ENCODE results near the gene TNFRSF18.
A peak's percentile ranks its signal among the peaks of the same experiment; 100 is the strongest.

Gene TNFRSF18

DNA sequence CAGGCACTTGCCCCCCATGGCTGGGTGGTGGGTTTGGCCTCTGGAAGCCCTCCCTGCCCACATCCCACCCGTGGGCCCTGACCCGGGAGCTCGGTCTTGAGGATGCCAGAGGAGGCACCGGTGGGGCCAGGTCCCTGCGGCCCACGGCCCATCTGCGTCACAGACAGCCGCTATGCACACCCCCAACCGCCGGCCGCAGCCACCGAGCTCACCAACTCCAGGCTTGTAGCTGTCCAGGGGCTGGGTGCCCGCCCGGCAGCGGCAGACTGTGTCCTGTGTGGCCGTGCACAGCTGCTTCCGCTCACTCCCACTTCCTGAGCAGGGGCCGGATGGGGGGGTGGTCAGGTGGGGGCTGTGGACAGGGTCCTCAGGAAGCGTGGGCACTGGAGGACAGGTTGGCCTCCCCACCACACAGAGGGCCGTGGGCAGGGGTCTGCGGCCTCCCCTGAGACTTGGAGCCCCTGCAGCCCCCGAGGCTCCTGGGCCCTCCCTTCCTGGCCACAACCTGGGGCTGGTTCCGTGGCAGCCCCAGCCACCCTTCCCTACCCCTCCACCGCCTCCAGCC, 6.5 kb upstream of the TNFRSF18 start:
- Histone ChIP-seq H3K4me2 (ENCODE audit: low read length) (no peak overlapping the region), H2BK12ac (ENCODE audit: low read length) (no peak overlapping the region), H3K18ac (ENCODE audit: low read length) (no peak overlapping the region), H3K4ac (ENCODE audit: low read depth, low read length) (no peak overlapping the region), H2AFZ (ENCODE audit: insufficient read depth, low read length, poor library complexity) (no peak overlapping the region), H2BK5ac (ENCODE audit: low read depth, low read length, poor library complexity) (no peak overlapping the region), H3K4me1 (ENCODE audit: control insufficient read depth in 1 of 2, insufficient read depth in 2 of 2, low read length in 2 of 2) (no peaks in the 10 kb centered on the region), H3K36me3 (ENCODE audit: control insufficient read depth in 1 of 2, insufficient read depth in 2 of 2, low read length in 2 of 2) (peaks cover 21 to 25% of the 10 kb centered on the region in 2 experiments), H3K4me3 (ENCODE audit: low read depth, low read length) (no peak overlapping the region), H2AK5ac (ENCODE audit: low read length) (no peak overlapping the region), H4K12ac (ENCODE audit: low read depth, low read length) (no peak overlapping the region), H4K8ac (ENCODE audit: low read depth, low read length) (no peak overlapping the region), H3K9me3 (ENCODE audit: insufficient read depth, low read depth, low read length) (peaks cover 7% of the 10 kb centered on the region), H3K27ac (ENCODE audit: low read depth, low read length) (no peak overlapping the region), H3K79me2 (ENCODE audit: control insufficient read depth, insufficient read depth, low read length, poor library complexity) (no peaks in the 10 kb centered on the region), H4K91ac (ENCODE audit: low read depth, low read length) (no peak overlapping the region), H3K9ac (ENCODE audit: low read length) (no peak overlapping the region), H3K79me1 (ENCODE audit: low read length) (no peaks in the 10 kb centered on the region), H3K23ac (ENCODE audit: low read length) (no peak overlapping the region), H2BK120ac (ENCODE audit: insufficient read depth, low read length, poor library complexity) (no peak overlapping the region), H3K14ac (ENCODE audit: low read length) (no peak overlapping the region), H3K27me3 (ENCODE audit: insufficient read depth, low read length) (no peaks in the 10 kb centered on the region)
- whole genome bisulfite sequencing (ENCODE audit: extremely low coverage, insufficient coverage, insufficient read length): no CpG with 5 or more reads among the region's 24 CpGs
- peak in 1 of 2 donors; percentile 20 for DNase-seq

GRCh38 chr1:1211541-1212441, 5.4 kb upstream of the TNFRSF18 start:
- no peak for DNase-seq
- Histone ChIP-seq H2BK12ac (ENCODE audit: low read length) (no peak overlapping the region), H3K4me2 (ENCODE audit: low read length) (no peak overlapping the region), H3K4ac (ENCODE audit: low read depth, low read length) (no peak overlapping the region), H3K9ac (ENCODE audit: low read length) (no peak overlapping the region), H3K36me3 (ENCODE audit: control insufficient read depth in 1 of 2, insufficient read depth in 2 of 2, low read length in 2 of 2) (peaks cover 10 to 14% of the 10 kb centered on the region in 2 experiments), H2AK5ac (ENCODE audit: low read length) (no peak overlapping the region), H3K9me3 (ENCODE audit: insufficient read depth, low read depth, low read length) (peaks cover 7% of the 10 kb centered on the region), H3K18ac (ENCODE audit: low read length) (no peak overlapping the region), H3K27me3 (ENCODE audit: insufficient read depth, low read length) (no peaks in the 10 kb centered on the region), H3K4me3 (ENCODE audit: low read depth, low read length) (no peak overlapping the region), H4K12ac (ENCODE audit: low read depth, low read length) (no peak overlapping the region), H2BK120ac (ENCODE audit: insufficient read depth, low read length, poor library complexity) (no peak overlapping the region), H4K91ac (ENCODE audit: low read depth, low read length) (no peak overlapping the region), H3K4me1 (ENCODE audit: control insufficient read depth in 1 of 2, insufficient read depth in 2 of 2, low read length in 2 of 2) (no peaks in the 10 kb centered on the region), H3K27ac (ENCODE audit: low read depth, low read length) (no peak overlapping the region), H3K14ac (ENCODE audit: low read length) (no peak overlapping the region), H3K79me2 (ENCODE audit: control insufficient read depth, insufficient read depth, low read length, poor library complexity) (no peaks in the 10 kb centered on the region), H3K23ac (ENCODE audit: low read length) (no peak overlapping the region), H2AFZ (ENCODE audit: insufficient read depth, low read length, poor library complexity) (no peak overlapping the region), H2BK5ac (ENCODE audit: low read depth, low read length, poor library complexity) (no peak overlapping the region), H4K8ac (ENCODE audit: low read depth, low read length) (no peak overlapping the region), H3K79me1 (ENCODE audit: low read length) (no peaks in the 10 kb centered on the region)
- WGBS (ENCODE audit: extremely low coverage, insufficient coverage, insufficient read length): no CpG with 5 or more reads among the region's 28 CpGs

DNA sequence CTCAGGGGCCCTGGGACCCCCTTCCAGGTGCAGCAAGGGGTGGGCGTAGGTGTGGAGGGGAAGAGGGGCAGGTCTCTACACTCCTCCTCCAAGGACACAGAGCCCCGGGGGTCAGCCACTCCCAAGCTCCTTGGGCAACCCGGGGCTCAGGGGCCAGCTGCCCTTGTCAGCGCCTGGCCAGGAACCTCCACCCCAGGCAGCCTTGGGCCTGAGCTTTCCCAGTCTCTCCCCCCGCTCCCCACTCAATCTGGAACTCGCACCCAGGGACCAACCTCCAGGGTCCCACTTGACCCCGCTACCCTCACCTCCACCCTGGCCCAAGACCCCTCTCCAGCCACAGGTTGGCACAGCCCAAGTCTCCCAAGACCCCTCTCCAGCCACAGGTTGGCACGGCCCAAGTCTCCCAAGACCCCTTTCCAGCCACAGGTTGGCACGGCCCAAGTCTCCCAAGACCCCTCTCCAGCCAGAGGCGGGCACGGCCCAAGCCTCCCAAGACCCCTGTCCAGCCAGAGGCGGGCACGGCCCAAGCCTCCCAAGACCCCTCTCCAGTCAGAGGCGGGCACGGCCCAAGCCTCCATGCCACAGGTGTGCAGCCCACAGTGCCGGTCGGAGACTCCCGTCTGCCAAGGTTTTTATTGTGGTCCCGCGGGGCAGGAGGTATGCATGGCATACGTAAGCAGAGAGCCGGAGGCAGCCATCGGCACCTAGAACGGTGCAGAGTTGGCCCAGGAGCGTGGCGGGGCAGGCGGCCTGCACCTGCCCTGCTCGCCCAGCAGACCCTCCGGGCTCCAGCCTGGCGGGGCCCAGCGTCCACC, 4.5 kb upstream of the TNFRSF18 start:
- Histone ChIP-seq H3K4me1 (ENCODE audit: control insufficient read depth in 1 of 2, insufficient read depth in 2 of 2, low read length in 2 of 2) (no peaks in the 10 kb centered on the region), H3K27me3 (ENCODE audit: insufficient read depth, low read length) (peaks cover 4% of the 10 kb centered on the region), H3K9me3 (ENCODE audit: insufficient read depth, low read depth, low read length) (peaks cover 7% of the 10 kb centered on the region), H2BK120ac (ENCODE audit: insufficient read depth, low read length, poor library complexity) (no peak overlapping the region), H2BK12ac (ENCODE audit: low read length) (no peak overlapping the region), H3K23ac (ENCODE audit: low read length) (no peak overlapping the region), H2BK5ac (ENCODE audit: low read depth, low read length, poor library complexity) (no peak overlapping the region), H3K4me3 (ENCODE audit: low read depth, low read length) (no peak overlapping the region), H2AFZ (ENCODE audit: insufficient read depth, low read length, poor library complexity) (no peak overlapping the region), H3K14ac (ENCODE audit: low read length) (no peak overlapping the region), H4K8ac (ENCODE audit: low read depth, low read length) (no peak overlapping the region), H3K27ac (ENCODE audit: low read depth, low read length) (no peak overlapping the region), H3K4me2 (ENCODE audit: low read length) (no peak overlapping the region), H2AK5ac (ENCODE audit: low read length) (no peak overlapping the region), H4K91ac (ENCODE audit: low read depth, low read length) (no peak overlapping the region), H3K18ac (ENCODE audit: low read length) (no peak overlapping the region), H3K79me1 (ENCODE audit: low read length) (no peaks in the 10 kb centered on the region), H4K12ac (ENCODE audit: low read depth, low read length) (no peak overlapping the region), H3K36me3 (ENCODE audit: control insufficient read depth in 1 of 2, insufficient read depth in 2 of 2, low read length in 2 of 2) (peaks cover 2 to 6% of the 10 kb centered on the region in 2 experiments), H3K9ac (ENCODE audit: low read length) (no peak overlapping the region), H3K4ac (ENCODE audit: low read depth, low read length) (no peak overlapping the region), H3K79me2 (ENCODE audit: control insufficient read depth, insufficient read depth, low read length, poor library complexity) (no peaks in the 10 kb centered on the region)
- no CpG with 5 or more reads among the region's 31 CpGs for WGBS (ENCODE audit: extremely low coverage, insufficient coverage, insufficient read length)
- no peak for DNase-seq

- Histone ChIP-seq H3K79me2 (ENCODE audit: control insufficient read depth, insufficient read depth, low read length, poor library complexity) (no peaks in the 10 kb centered on the region), H3K14ac (ENCODE audit: low read length) (no peak overlapping the region), H4K91ac (ENCODE audit: low read depth, low read length) (no peak overlapping the region), H3K27ac (ENCODE audit: low read depth, low read length) (no peak overlapping the region), H4K12ac (ENCODE audit: low read depth, low read length) (no peak overlapping the region), H4K8ac (ENCODE audit: low read depth, low read length) (no peak overlapping the region), H2BK12ac (ENCODE audit: low read length) (no peak overlapping the region), H2AK5ac (ENCODE audit: low read length) (no peak overlapping the region), H3K4me2 (ENCODE audit: low read length) (no peak overlapping the region), H3K4me3 (ENCODE audit: low read depth, low read length) (no peak overlapping the region), H3K79me1 (ENCODE audit: low read length) (no peaks in the 10 kb centered on the region), H3K4ac (ENCODE audit: low read depth, low read length) (no peak overlapping the region), H3K18ac (ENCODE audit: low read length) (no peak overlapping the region), H2AFZ (ENCODE audit: insufficient read depth, low read length, poor library complexity) (no peak overlapping the region), H3K27me3 (ENCODE audit: insufficient read depth, low read length) (peaks cover 11% of the 10 kb centered on the region), H3K9ac (ENCODE audit: low read length) (no peak overlapping the region), H2BK120ac (ENCODE audit: insufficient read depth, low read length, poor library complexity) (no peak overlapping the region), H3K9me3 (ENCODE audit: insufficient read depth, low read depth, low read length) (peaks cover 7% of the 10 kb centered on the region), H3K23ac (ENCODE audit: low read length) (no peak overlapping the region), H2BK5ac (ENCODE audit: low read depth, low read length, poor library complexity) (no peak overlapping the region), H3K36me3 (ENCODE audit: control insufficient read depth in 1 of 2, insufficient read depth in 2 of 2, low read length in 2 of 2) (no peaks in the 10 kb centered on the region), H3K4me1 (ENCODE audit: control insufficient read depth in 1 of 2, insufficient read depth in 2 of 2, low read length in 2 of 2) (no peaks in the 10 kb centered on the region)
- WGBS (ENCODE audit: extremely low coverage, insufficient coverage, insufficient read length): no CpG with 5 or more reads among the region's 38 CpGs
- no peak for DNase-seq
Observed at GRCh38 chr1:1208713-1209433, 2.5 kb upstream of the TNFRSF18 start.
